Measurements from ENCODE around the gene POU4F3. TPM values are rescaled to one million over a fixed set of nuclear protein-coding genes. Genes with fewer than 3 reads are reported as not detected.

POU4F3 gene
- polyA plus RNA-seq, 3 donors = 0.05 TPM; not detected in 2

DNA sequence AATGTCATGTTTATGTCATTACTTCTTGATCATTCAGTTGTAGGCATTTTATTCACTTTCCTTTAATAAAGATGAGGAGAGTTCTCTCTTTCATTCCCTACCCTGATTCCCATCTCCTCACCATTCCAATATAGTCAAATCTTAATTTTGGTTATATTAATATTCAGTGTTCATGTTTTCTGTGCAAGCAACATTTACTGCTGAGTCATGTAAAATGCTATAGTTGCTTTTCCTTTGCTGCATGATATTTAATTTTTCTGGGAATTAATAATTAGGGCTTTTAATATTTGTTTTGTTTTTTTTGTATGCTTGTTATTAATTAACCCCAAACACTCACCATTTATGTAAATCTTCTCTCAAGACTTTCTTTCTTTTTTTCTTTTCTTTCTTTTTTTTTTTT, 18.5 kb downstream of the POU4F3 start:
- no peak for DNase-seq
- Mint-ChIP-seq H3K27me3 (ENCODE audit: low read depth in 3 of 3) (peaks cover 8 to 9% (median 9%) of the 10 kb centered on the region in 3 donors), H3K27ac (no peak overlapping the region), H3K4me1 (no peaks in the 10 kb centered on the region), H3K36me3 (no peaks in the 10 kb centered on the region), H3K9me3 (no peaks in the 10 kb centered on the region), H3K4me3 (no peak overlapping the region)
- no peaks in the 10 kb centered on the region for H3K27me3 ChIP-seq (ENCODE audit: control insufficient read depth in 2 of 2, insufficient read depth in 2 of 2, low read length in 2 of 2)
- H2AFZ ChIP-seq (ENCODE audit: insufficient read depth, low read depth, low read length, poor library complexity, severe bottlenecking) = no peak overlapping the region
- H3K9ac ChIP-seq (ENCODE audit: insufficient read depth, low read length, poor library complexity, severe bottlenecking) = no peak overlapping the region
- TF ChIP-seq, protein P1, sequence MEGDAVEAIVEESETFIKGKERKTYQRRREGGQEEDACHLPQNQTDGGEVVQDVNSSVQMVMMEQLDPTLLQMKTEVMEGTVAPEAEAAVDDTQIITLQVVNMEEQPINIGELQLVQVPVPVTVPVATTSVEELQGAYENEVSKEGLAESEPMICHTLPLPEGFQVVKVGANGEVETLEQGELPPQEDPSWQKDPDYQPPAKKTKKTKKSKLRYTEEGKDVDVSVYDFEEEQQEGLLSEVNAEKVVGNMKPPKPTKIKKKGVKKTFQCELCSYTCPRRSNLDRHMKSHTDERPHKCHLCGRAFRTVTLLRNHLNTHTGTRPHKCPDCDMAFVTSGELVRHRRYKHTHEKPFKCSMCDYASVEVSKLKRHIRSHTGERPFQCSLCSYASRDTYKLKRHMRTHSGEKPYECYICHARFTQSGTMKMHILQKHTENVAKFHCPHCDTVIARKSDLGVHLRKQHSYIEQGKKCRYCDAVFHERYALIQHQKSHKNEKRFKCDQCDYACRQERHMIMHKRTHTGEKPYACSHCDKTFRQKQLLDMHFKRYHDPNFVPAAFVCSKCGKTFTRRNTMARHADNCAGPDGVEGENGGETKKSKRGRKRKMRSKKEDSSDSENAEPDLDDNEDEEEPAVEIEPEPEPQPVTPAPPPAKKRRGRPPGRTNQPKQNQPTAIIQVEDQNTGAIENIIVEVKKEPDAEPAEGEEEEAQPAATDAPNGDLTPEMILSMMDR (IDR thresholded peaks at IDR 0.05) = no peak
- no peaks in the 10 kb centered on the region for H3K79me2 ChIP-seq (ENCODE audit: insufficient read depth, low read length)
- H3K9me3 ChIP-seq (replicated peaks in 1 of 2; ENCODE audit: control insufficient read depth in 1 of 2, insufficient read depth in 1 of 2, low read length in 2 of 2) = no peaks in the 10 kb centered on the region
- no peaks in the 10 kb centered on the region for H3K4me1 ChIP-seq (ENCODE audit: control insufficient read depth in 1 of 2, insufficient read depth in 2 of 2, low read length in 2 of 2)
- intact Hi-C loops (cut with micrococcal nuclease) = no loop called here
- no peaks in the 10 kb centered on the region for H3K36me3 ChIP-seq (replicated peaks in 1 of 2; ENCODE audit: control insufficient read depth in 1 of 2, insufficient read depth in 2 of 2, low read length in 2 of 2)
- no peak overlapping the region for H3K27ac ChIP-seq (ENCODE audit: low read depth in 1 of 2, low read length in 2 of 2)
- no peak overlapping the region for H3K4me2 ChIP-seq (replicated peaks; ENCODE audit: extremely low read depth, low read length, poor library complexity, severe bottlenecking)
- H4K20me1 ChIP-seq (ENCODE audit: insufficient read depth, low read length) = no peaks in the 10 kb centered on the region
- H3K4me3 ChIP-seq (replicated peaks in 1 of 3; ENCODE audit: low read depth in 2 of 3, low read length in 3 of 3) = no peak overlapping the region

DNA sequence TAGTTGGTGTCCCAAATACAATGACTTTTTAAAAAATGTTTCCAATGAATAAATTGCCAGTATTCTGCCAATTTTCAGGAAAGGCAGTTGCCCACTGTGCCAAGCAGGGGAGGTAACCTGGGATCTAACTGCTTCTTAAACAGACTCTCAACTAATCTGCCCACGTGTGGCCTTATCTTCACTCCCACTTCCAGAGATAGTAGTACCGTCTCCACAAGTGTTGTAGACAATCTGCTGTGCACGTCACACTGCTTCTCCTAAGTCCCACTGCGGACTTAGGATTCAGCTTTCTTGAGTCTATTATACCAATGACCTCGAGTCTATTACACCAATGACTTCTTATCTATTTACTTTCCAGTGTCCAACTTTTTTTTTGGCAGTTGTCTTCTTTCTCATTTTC, 21.2 kb downstream of the POU4F3 start:
- intact Hi-C loops (cut with micrococcal nuclease) = no loop called here
- no peak overlapping the region for H3K4me3 ChIP-seq (replicated peaks in 1 of 3; ENCODE audit: low read depth in 2 of 3, low read length in 3 of 3)
- H3K4me1 Mint-ChIP-seq = peaks cover 24% of the 10 kb centered on the region
- no peak overlapping the region for H3K4me2 ChIP-seq (replicated peaks; ENCODE audit: extremely low read depth, low read length, poor library complexity, severe bottlenecking)
- no peaks in the 10 kb centered on the region for H3K79me2 ChIP-seq (ENCODE audit: insufficient read depth, low read length)
- no peaks in the 10 kb centered on the region for H3K36me3 ChIP-seq (replicated peaks in 1 of 2; ENCODE audit: control insufficient read depth in 1 of 2, insufficient read depth in 2 of 2, low read length in 2 of 2)
- 84% methylated on average over 4 of the region's 5 CpGs for WGBS (ENCODE audit: insufficient coverage)
- TF ChIP-seq, protein P1 (IDR thresholded peaks at IDR 0.05) = no peak
- H2AFZ ChIP-seq (ENCODE audit: insufficient read depth, low read depth, low read length, poor library complexity, severe bottlenecking) = no peak overlapping the region
- H3K4me1 ChIP-seq (ENCODE audit: control insufficient read depth in 1 of 2, insufficient read depth in 2 of 2, low read length in 2 of 2) = peaks cover 22 to 25% of the 10 kb centered on the region in 2 donors
- no peak overlapping the region for H3K9ac ChIP-seq (ENCODE audit: insufficient read depth, low read length, poor library complexity, severe bottlenecking)
- no peaks in the 10 kb centered on the region for H4K20me1 ChIP-seq (ENCODE audit: insufficient read depth, low read length)
- no peaks in the 10 kb centered on the region for H3K36me3 Mint-ChIP-seq
- peaks cover 3 to 6% (median 5%) of the 10 kb centered on the region in 3 donors for H3K27me3 Mint-ChIP-seq (ENCODE audit: low read depth in 3 of 3)
- H3K4me3 Mint-ChIP-seq = no peak overlapping the region
- H3K27ac ChIP-seq (ENCODE audit: low read depth in 1 of 2, low read length in 2 of 2) = no peak overlapping the region
- no peak for DNase-seq
- H3K9me3 ChIP-seq (replicated peaks in 1 of 2; ENCODE audit: control insufficient read depth in 1 of 2, insufficient read depth in 1 of 2, low read length in 2 of 2) = no peaks in the 10 kb centered on the region
- H3K27ac Mint-ChIP-seq = no peak overlapping the region
- H3K27me3 ChIP-seq (ENCODE audit: control insufficient read depth in 2 of 2, insufficient read depth in 2 of 2, low read length in 2 of 2) = no peaks in the 10 kb centered on the region
- peaks cover 0 to 3% (median 0%) of the 10 kb centered on the region in 7 donors for H3K9me3 Mint-ChIP-seq
